AG04450 (cell line): ENCODE results near the gene MSLN. TPM values are rescaled to one million over a fixed set of nuclear protein-coding genes. Genes with fewer than 3 reads are reported as not detected.

Source experiments
- CTCF ChIA-PET: fragments of 300-600, 350-600 bp; formaldehyde crosslinking; extraction: SDS; loops from one replicate; lab custom pipeline; 2022; ENCODE audit warnings: antibody characterized with exemption, inconsistent platforms; lab: Charles Lee
- POLR2A ChIA-PET: fragments of 350-600 bp; formaldehyde crosslinking; extraction: SDS; loops from one replicate; lab custom pipeline; 2021; ENCODE audit warnings: antibody characterized with exemption, inconsistent platforms; lab: Yijun Ruan, JAX
- DNase-seq: peaks from one replicate; pipeline ENCODE4 v3.0.0-alpha.2; 2011; ENCODE audit warnings: low read depth, low spot score
- H3K27ac ChIP-seq: one replicate; pipeline ENCODE4 v1.5.1; 2012; ENCODE audit warnings: low read depth, low read length, control low read depth
- H3K27me3 ChIP-seq: one replicate; pipeline ENCODE4 v1.6.0; 2012; ENCODE audit warnings: low read length; ENCODE audit not compliant: control insufficient read depth, insufficient read depth
- H3K4me3 ChIP-seq: 2 replicates; pipeline ENCODE4 v1.5.1; 2011; ENCODE audit warnings: mild to moderate bottlenecking, low read depth, low read length, control low read depth
- H3K9me3 ChIP-seq: 2 replicates; pipeline ENCODE4 v1.5.1; 2012; ENCODE audit warnings: low read length; ENCODE audit not compliant: control insufficient read depth, insufficient read depth
- polyA plus RNA-seq: library from polyadenylated mRNA; depleted of rRNA; stranded (reverse); fragments of >200 nt; gene quantifications from 2 replicates; pipeline ENCODE4 v1.2.3, GENCODE V29; 2011
- TF ChIP-seq, protein P1 (sequence below): IDR thresholded peaks from 2 replicates; pipeline ENCODE4 v1.5.1; 2011; ENCODE audit warnings: low read depth, low read length, control low read depth, inconsistent platforms

MSLN gene
- polyA plus RNA-seq, 1 experiment, result 0.11 TPM

DNA sequence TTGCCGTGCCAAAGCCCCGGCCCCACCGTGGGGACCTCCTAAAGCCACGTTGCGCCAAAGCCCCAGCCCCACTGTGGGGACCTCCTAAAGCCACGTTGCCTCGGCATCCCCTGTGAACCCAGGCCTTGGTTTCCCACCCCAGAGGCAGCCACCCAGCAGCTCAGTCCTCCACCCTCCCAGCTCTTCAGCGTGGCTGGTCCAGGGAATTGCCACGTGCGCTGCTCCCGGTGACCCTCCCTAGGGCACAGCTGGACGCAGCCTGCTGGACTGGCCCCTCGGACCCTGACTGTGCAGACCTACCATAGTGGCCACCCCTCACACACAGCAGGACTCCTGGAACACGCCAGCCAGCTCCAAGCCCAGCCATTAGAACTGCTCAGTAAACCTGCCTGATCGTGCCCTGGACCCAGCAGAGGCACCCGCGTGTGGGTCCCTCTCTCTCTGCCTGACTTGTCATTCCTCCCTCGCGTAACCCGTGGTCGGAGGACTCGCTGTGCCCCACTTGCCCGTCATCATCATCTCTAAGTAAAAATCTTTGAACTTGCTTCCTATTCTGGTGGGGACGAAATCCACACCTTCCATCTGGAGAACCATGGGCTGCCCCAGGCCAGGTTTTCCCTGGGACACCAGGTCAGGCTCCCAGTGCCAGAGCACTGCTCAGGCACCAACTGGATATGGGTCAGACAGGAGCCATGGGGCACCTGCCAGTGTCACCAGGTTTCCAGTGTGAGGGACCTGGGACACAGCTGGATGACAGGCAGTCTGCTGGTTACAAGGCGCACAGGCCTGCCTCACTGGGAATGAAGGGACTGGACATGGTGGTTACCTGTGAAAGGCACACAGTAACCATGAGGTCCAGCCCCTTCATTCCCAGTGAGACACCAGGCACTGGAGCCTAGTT is 25.3 kb upstream of the MSLN start:
- Histone ChIP-seq H3K27ac (no peak overlapping the region), H3K4me3 (no peak overlapping the region), H3K27me3 (no peaks in the 10 kb centered on the region), H3K9me3 (no peaks in the 10 kb centered on the region; the same call in 1 of the 2 replicates)
- no peak for DNase-seq
- TF ChIP-seq, protein P1, sequence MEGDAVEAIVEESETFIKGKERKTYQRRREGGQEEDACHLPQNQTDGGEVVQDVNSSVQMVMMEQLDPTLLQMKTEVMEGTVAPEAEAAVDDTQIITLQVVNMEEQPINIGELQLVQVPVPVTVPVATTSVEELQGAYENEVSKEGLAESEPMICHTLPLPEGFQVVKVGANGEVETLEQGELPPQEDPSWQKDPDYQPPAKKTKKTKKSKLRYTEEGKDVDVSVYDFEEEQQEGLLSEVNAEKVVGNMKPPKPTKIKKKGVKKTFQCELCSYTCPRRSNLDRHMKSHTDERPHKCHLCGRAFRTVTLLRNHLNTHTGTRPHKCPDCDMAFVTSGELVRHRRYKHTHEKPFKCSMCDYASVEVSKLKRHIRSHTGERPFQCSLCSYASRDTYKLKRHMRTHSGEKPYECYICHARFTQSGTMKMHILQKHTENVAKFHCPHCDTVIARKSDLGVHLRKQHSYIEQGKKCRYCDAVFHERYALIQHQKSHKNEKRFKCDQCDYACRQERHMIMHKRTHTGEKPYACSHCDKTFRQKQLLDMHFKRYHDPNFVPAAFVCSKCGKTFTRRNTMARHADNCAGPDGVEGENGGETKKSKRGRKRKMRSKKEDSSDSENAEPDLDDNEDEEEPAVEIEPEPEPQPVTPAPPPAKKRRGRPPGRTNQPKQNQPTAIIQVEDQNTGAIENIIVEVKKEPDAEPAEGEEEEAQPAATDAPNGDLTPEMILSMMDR, result no peak
- POLR2A ChIA-PET, result no interaction called here
- CTCF ChIA-PET, result no interaction called here

GRCh38 chr16:735982-736453 is 24.5 kb upstream of the MSLN start:
- no peaks in the 10 kb centered on the region; the same call in 1 of the 2 replicates for H3K9me3 ChIP-seq
- H3K27me3 ChIP-seq, result no peaks in the 10 kb centered on the region
- ChIA-PET POLR2A (interaction anchor here (0.7 kb wide), 1 partner anchor 608 kb away, joined by 3 read pairs; no protein-coding TSS in a partner anchor), CTCF (no interaction called here)
- TF ChIP-seq, protein P1, result no peak
- no peak overlapping the region for H3K27ac ChIP-seq
- no peak for DNase-seq
- no peak overlapping the region for H3K4me3 ChIP-seq

GRCh38 chr16:736936-737481 is 23.5 kb upstream of the MSLN start:
- Histone ChIP-seq H3K4me3 (no peak overlapping the region), H3K27me3 (no peaks in the 10 kb centered on the region), H3K9me3 (no peaks in the 10 kb centered on the region; the same call in 1 of the 2 replicates), H3K27ac (no peak overlapping the region)
- TF ChIP-seq, protein P1, result no peak
- ChIA-PET POLR2A (no interaction called here), CTCF (no interaction called here)
- no peak for DNase-seq

DNA sequence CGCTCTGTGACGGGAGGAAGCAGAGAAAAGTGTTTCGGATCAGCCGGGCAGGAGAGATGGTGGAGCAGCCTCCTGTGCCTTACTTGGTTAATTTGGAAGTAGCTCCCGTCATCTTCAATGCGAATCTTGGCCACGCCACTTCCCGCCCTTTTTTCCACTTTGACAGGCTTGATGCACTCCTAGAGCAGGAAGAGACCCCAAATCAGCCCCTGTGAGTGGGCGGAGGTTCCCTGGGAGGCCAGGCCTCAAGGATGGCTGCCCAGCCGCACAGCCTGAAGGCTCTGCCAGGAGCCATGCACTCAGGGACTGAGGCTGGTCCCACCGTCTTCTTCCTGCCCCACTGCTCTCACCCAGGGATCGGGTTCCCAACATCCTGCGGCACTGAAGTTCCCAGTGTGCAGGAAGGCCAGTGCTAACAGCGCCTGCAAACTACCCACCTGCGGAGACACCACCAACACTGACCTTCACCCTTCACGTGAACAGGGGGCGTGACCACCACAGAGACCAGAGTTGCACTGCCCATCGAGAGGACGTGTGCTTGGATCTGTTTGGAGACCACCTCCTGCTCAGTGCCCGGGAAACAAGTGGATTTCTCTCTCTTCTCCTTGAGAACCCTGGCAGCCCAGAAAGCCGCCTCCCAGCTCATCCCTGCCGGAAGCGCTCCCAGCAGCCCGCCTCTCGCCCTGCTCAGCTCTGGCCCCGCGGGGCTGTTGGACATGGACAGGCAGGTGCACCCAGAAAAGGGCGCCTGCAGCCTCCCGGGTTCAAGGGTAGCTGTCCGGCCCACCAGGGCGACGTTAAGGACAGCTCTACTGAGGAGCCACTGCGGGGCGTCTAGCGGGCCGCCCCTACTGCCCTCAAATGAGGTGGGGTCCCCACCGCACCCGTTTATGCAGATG is 20.7 kb upstream of the MSLN start:
- ChIA-PET POLR2A (no interaction called here), CTCF (interaction anchor here (0.7 to 0.8 kb wide), 2 partner anchors 27 to 45 kb away, joined by 3 to 6 read pairs; no protein-coding TSS in a partner anchor)
- TF ChIP-seq, protein P1, result no peak
- Histone ChIP-seq H3K4me3 (peak overlapping the region; percentile 78), H3K27ac (no peak overlapping the region), H3K27me3 (no peaks in the 10 kb centered on the region), H3K9me3 (no peaks in the 10 kb centered on the region; the same call in 1 of the 2 replicates)
- no peak for DNase-seq
